Spleen (tissue), 11 donors: ENCODE measurements around the gene TIMP1. TPM values are rescaled to one million over a fixed set of nuclear protein-coding genes. Genes with fewer than 3 reads are reported as not detected.

ENCODE experiments used
- DNase-seq: peaks from one replicate; pipeline ENCODE4 v3.0.0-alpha.2; 2020
- H3K27ac ChIP-seq, 8 donors: fragments of 200-600 bp; sonication (generic) in 7 of 8; 1 replicate in 4 of 8; 2 replicates in 4 of 8; pipeline versions ENCODE4 v1.5.0 to v1.8.0; 2016 to 2021; ENCODE audit warnings: inconsistent platforms in 4 of 8, mild to moderate bottlenecking in 4 of 8, moderate library complexity in 1 of 8
- H3K27me3 ChIP-seq, 7 donors: fragments of 200-600 bp; sonication (generic) in 6 of 7; replicated peaks in 1 of 7; 1 replicate in 4 of 7; 2 replicates in 3 of 7; pipeline versions ENCODE4 v1.5.0 to v1.8.0; 2016 to 2021; ENCODE audit warnings: inconsistent platforms in 3 of 7, mild to moderate bottlenecking in 1 of 7
- H3K36me3 ChIP-seq, 6 donors: fragments of 200-600 bp; sonication (generic) in 5 of 6; 1 replicate in 4 of 6; 2 replicates in 2 of 6; pipeline versions ENCODE4 v1.5.0 to v1.8.0; 2016 to 2021; ENCODE audit warnings: inconsistent platforms in 2 of 6
- H3K4me1 ChIP-seq, 6 donors: fragments of 200-600 bp; sonication (generic) in 5 of 6; 1 replicate in 3 of 6; 2 replicates in 3 of 6; pipeline versions ENCODE4 v1.5.0 to v1.8.0; 2016 to 2021; ENCODE audit warnings: inconsistent platforms in 3 of 6
- H3K4me3 ChIP-seq, 8 donors: fragments of 200-600 bp; sonication (generic) in 7 of 8; 1 replicate in 4 of 8; 2 replicates in 4 of 8; pipeline versions ENCODE4 v1.5.0 to v1.8.0; 2016 to 2021; ENCODE audit warnings: inconsistent platforms in 4 of 8, mild to moderate bottlenecking in 4 of 8, moderate library complexity in 2 of 8
- H3K9me3 ChIP-seq, 8 donors: fragments of 200-600 bp; sonication (generic) in 7 of 8; 1 replicate in 4 of 8; 2 replicates in 4 of 8; pipeline versions ENCODE4 v1.5.0 to v1.8.0; 2016 to 2021; ENCODE audit warnings: inconsistent platforms in 4 of 8
- POLR2A ChIP-seq, 3 donors: fragments of 450-650 bp; IDR thresholded peaks; one replicate each; pipeline ENCODE4 v1.5.1; 2017; ENCODE audit warnings: antibody characterized with exemption in 3 of 3, mild to moderate bottlenecking in 1 of 3
- POLR2AphosphoS5 ChIP-seq, 3 donors: sonication (generic); formaldehyde crosslinking; IDR thresholded peaks; one replicate each; pipeline ENCODE4 v1.5.1; 2017; ENCODE audit warnings: antibody characterized with exemption in 3 of 3
- WGBS, 5 donors: extraction: QIAGEN DNeasy Blood & Tissue Kit in 3 of 5; methylation state at CpG; one replicate each; pipeline versions ENCODE4 v1.1.5 to v1.1.7; 2013 to 2018; 5-methylcytosine and 5-hydroxymethylcytosine counted together
- intact Hi-C: fragments of 100-400 bp; cut with DNase I; formaldehyde crosslinking; loops from one replicate; pipeline ENCODE4 v1.15.0; 2023; ENCODE audit warnings: low total_unique reads
- polyA plus RNA-seq, 3 donors: library from polyadenylated mRNA; stranded (reverse); fragments of 200-250 nt; gene quantifications; one replicate each; pipeline ENCODE4 v1.2.1, GENCODE V29; 2013
- total RNA-seq, 7 donors: library from RNA; depleted of rRNA in 3 of 7; stranded (reverse); fragments of >200 nt in 3 of 7; fragmentation: NEBNext Ultra II Directional in 4 of 7; extraction: Animal tissue kit (Norgen Biotek cat#: 25700) in 4 of 7; gene quantifications; one replicate each; pipeline versions ENCODE4 v1.1.0 to v1.2.1, GENCODE V29; 2016 to 2021
- TF ChIP-seq, protein P1 (sequence below), 11 experiments: fragments of 200-600 bp in 7 of 11; fragments of 450-650 bp in 4 of 11; sonication (generic) in 4 of 11; IDR thresholded peaks in 8 of 11; conservative IDR thresholded peaks in 3 of 11; 1 replicate in 7 of 11; 2 replicates in 4 of 11; pipeline versions ENCODE4 v1.4.0 to v1.8.0; 2016 to 2021; ENCODE audit warnings: antibody characterized with exemption in 11 of 11, inconsistent platforms in 4 of 11, mild to moderate bottlenecking in 1 of 11
- donor health status: healthy with polysubstance abuse.
- donor health status: DM: no; HTN: no; CAD: no; lungs with moderate emphysema.
- donor health status: DM: no; HTN: no; CAD: no.
- donor health status: Bipolar disorder and iron deficiency.
- donor health status: healthy.
- donor health status: DM: no; HTN: no; CAD: no.
- donor health status: DM: yes; HTN: yes; CAD: no.

The TIMP1 gene
- total and polyA plus RNA-seq, 10 donors: 86.8 to 293 (median 184) TPM

DNA sequence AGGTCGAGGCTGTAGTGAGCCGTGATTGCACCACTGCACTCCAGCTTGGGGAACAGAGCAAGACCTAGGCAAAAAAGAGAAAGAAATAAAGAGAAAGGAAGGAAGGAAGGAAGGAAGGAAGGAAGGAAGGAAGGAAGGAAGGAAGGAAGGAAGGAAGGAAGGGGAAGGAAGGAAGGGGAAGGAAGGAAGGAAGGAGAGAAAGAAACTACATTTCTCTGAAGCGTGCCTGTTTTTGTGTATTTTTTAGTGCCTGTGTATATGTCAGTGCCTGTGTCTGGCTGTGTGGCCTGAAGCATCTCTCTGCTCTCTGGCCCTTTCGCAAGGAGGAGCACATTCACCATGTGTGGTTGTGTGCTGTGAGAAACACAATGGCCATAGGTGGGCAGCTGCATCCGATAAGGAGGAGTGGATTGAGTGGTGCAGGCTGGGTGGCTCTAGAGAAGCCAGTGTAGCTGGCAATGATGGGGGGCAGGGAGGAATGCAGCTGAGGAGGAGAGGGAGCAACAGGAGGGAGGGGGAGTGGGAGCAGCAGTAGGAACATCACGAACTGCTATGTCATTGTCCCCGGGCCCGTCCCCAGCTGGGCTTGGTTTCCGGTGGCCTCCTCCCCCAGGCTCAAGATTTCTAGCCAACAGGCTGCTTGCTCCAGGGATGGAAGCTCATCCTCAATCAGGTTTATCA lies 26.0 kb downstream of the TIMP1 start:
- 31 to 65% (median 46%) methylated on average over 8 to 9 of the region's 9 CpGs for WGBS, 5 donors
- intact Hi-C loops: no loop called here
- DNase-seq: no peak

DNA sequence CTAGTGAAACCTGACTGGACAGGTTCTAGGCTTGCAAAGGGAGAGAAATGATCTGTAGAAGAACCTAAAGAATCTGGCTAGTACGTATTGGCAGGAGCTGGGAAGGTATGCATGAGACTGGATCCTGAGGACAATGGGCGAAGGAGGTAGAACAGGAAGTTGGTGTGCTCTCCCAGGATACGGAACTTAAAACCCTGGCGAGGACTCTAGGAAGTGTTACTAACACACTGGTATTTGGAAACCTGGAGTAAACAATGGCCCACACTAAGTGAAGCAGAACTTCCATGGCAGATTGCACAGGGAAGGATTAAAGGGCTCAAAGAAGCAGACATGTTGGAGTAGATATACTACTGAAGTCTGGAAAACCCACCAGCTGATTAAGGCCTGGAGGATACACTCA lies 28.3 kb downstream of the TIMP1 start:
- DNase-seq: no peak
- Histone ChIP-seq H3K36me3 (no peaks in the 10 kb centered on the region), H3K27me3 (peaks cover 0 to 4% (median 0%) of the 10 kb centered on the region in 7 donors), H3K9me3 (no peaks in the 10 kb centered on the region), H3K4me3 (no peak overlapping the region), H3K4me1 (no peaks in the 10 kb centered on the region), H3K27ac (no peak overlapping the region)
- no peak for TF ChIP-seq POLR2A (IDR thresholded peaks at IDR 0.05)
- TF ChIP-seq POLR2AphosphoS5 (IDR thresholded peaks at IDR 0.05): no peak
- TF ChIP-seq, protein P1, sequence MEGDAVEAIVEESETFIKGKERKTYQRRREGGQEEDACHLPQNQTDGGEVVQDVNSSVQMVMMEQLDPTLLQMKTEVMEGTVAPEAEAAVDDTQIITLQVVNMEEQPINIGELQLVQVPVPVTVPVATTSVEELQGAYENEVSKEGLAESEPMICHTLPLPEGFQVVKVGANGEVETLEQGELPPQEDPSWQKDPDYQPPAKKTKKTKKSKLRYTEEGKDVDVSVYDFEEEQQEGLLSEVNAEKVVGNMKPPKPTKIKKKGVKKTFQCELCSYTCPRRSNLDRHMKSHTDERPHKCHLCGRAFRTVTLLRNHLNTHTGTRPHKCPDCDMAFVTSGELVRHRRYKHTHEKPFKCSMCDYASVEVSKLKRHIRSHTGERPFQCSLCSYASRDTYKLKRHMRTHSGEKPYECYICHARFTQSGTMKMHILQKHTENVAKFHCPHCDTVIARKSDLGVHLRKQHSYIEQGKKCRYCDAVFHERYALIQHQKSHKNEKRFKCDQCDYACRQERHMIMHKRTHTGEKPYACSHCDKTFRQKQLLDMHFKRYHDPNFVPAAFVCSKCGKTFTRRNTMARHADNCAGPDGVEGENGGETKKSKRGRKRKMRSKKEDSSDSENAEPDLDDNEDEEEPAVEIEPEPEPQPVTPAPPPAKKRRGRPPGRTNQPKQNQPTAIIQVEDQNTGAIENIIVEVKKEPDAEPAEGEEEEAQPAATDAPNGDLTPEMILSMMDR (IDR thresholded peaks at IDR 0.05 in 8 of 11, conservative IDR thresholded peaks at IDR 0.05 in 3 of 11): no peak
- intact Hi-C loops: no loop called here
- 53 to 83% (median 74%) methylated on average over 4 of the region's 4 CpGs for WGBS, 5 donors

More for the DNA sequence above, 26.0 kb downstream of the TIMP1 start:
- H3K27me3 ChIP-seq: peaks cover 0 to 2% (median 0%) of the 10 kb centered on the region in 7 donors
- no peaks in the 10 kb centered on the region for H3K9me3 ChIP-seq
- TF ChIP-seq POLR2A (IDR thresholded peaks at IDR 0.05) (no peak), POLR2AphosphoS5 (IDR thresholded peaks at IDR 0.05) (no peak)
- TF ChIP-seq, protein P1 (IDR thresholded peaks at IDR 0.05 in 8 of 11, conservative IDR thresholded peaks at IDR 0.05 in 3 of 11): no peak
- peak overlapping the region in 1 of 8 donors; percentile 53 for H3K27ac ChIP-seq
- no peaks in the 10 kb centered on the region for H3K4me1 ChIP-seq
- no peak overlapping the region for H3K4me3 ChIP-seq
- no peaks in the 10 kb centered on the region for H3K36me3 ChIP-seq

DNA sequence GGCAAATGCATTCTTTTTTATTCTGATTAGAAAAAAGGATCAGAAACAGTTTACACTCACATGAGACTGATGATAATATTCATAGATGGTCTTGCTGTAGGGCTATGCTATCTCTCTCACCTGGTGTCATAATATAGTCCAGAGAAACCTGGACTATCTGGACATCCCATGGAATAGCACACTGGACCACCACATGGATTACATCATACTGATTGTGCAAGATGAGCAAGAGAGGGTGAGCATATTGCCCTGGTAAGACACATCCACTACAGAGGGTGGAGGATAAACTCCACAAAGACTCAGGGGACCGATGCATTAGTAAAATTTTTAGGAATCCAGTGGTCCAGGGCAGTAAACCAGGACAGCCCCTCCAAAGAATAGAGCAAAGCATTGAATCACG lies 29.3 kb downstream of the TIMP1 start:
- WGBS, 5 donors: 76 to 88% (median 82%) methylated on average over 2 of the region's 2 CpGs; no CpG with 5 or more reads in 1 of the 5 donors
- Histone ChIP-seq H3K4me3 (no peak overlapping the region), H3K27me3 (peaks cover 0 to 4% (median 0%) of the 10 kb centered on the region in 7 donors), H3K4me1 (no peaks in the 10 kb centered on the region), H3K9me3 (no peaks in the 10 kb centered on the region), H3K36me3 (no peaks in the 10 kb centered on the region), H3K27ac (no peak overlapping the region)
- intact Hi-C loops: no loop called here
- TF ChIP-seq POLR2A (IDR thresholded peaks at IDR 0.05) (no peak), POLR2AphosphoS5 (IDR thresholded peaks at IDR 0.05) (no peak)
- TF ChIP-seq, protein P1 (IDR thresholded peaks at IDR 0.05 in 8 of 11, conservative IDR thresholded peaks at IDR 0.05 in 3 of 11): no peak
- DNase-seq: no peak

DNA sequence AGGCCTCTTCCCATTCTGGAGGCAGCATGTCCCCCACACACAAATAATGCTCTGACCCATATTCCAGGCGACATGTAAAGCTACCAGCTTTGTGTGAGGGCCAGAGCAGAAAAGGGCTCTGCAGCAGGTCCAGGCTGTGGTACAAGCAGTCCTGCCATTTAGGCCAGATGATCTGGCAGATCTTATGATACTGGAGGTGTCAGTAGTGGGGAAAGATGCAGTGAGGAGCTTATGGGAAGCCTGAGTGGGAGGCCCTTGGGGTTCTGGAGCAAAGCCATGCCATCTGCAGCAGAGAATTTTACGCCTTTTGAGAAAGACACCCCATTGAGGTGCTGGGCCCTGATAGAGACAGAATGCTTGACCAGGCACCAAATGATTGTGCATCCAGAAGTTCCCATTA lies 29.7 kb downstream of the TIMP1 start:
- TF ChIP-seq POLR2AphosphoS5 (IDR thresholded peaks at IDR 0.05) (no peak), POLR2A (IDR thresholded peaks at IDR 0.05) (no peak)
- H3K36me3 ChIP-seq: no peaks in the 10 kb centered on the region
- no peaks in the 10 kb centered on the region for H3K9me3 ChIP-seq
- no peaks in the 10 kb centered on the region for H3K4me1 ChIP-seq
- H3K4me3 ChIP-seq: no peak overlapping the region
- H3K27ac ChIP-seq: no peak overlapping the region
- DNase-seq: no peak
- intact Hi-C loops: no loop called here
- H3K27me3 ChIP-seq: peaks cover 0 to 4% (median 0%) of the 10 kb centered on the region in 7 donors
- WGBS, 5 donors: 77 to 92% (median 86%) methylated on average over 2 of the region's 2 CpGs
